Adrenal gland (tissue), 5 donors: ENCODE measurements around the gene TMEM18.

Experiments
- CTCF ChIP-seq, 6 experiments: fragments of 450-650 bp in 4 of 6; fragments of 200-600 bp in 2 of 6; sonication (generic) in 1 of 6; IDR thresholded peaks; 1 replicate in 5 of 6; 2 replicates in 1 of 6; pipeline versions ENCODE4 v1.5.1 to v1.8.0; 2016 to 2021; ENCODE audit warnings: antibody characterized with exemption in 6 of 6, mild to moderate bottlenecking in 2 of 6, moderate library complexity in 1 of 6
- POLR2A ChIP-seq, 2 donors: fragments of 450-650 bp; IDR thresholded peaks; one replicate each; pipeline ENCODE4 v1.6.1; 2017; ENCODE audit warnings: antibody characterized with exemption in 2 of 2, mild to moderate bottlenecking in 2 of 2, moderate library complexity in 1 of 2
- donor health status: DM: no; HTN: no; CAD: no.

GRCh38 chr2:624551-625347 is 52.5 kb downstream of the TMEM18 start:
- TF ChIP-seq CTCF (IDR thresholded peaks at IDR 0.05) = no peak
- TF ChIP-seq POLR2A (IDR thresholded peaks at IDR 0.05) = no peak
